ENCODE results near the gene SPTLC2.
"Not testable (repeated sequence)": the region's sequence is repeated elsewhere in the genome, so short reads cannot be mapped to it uniquely, and the experiment has no call there.

The SPTLC2 gene

DNA sequence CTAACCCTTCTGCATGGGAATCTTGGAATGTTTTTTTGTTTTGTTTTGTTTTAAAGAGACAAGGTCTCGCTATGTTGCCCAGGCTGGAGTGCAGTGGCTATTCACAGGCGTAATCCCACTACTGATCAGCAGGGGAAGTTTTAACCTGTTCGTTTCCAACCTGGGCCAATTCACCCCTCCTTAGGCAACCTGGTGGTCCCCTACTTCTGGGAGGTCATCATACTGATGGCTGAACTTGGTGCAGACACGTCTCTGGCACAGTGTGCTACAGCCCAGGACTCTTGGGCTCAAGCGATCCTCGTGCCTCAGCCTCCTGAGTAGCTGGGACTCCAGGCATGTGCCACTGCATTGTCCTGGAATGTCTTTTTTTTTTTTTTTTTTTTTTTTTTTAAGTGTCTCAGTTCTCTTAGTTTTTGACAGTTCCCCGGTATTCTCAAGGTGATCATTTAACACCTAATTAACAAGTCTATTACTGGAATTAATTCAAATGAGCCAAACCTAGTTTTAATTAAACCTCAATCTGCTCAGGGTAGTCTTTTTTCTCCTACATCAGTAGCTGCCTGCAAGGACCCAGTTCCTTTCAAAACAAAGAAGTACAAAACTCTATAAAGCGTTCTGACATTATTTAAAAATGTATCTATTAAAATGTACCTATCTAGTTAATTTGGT lies 68.8 kb downstream of the SPTLC2 start:
- DNase-seq, result no peak

DNA sequence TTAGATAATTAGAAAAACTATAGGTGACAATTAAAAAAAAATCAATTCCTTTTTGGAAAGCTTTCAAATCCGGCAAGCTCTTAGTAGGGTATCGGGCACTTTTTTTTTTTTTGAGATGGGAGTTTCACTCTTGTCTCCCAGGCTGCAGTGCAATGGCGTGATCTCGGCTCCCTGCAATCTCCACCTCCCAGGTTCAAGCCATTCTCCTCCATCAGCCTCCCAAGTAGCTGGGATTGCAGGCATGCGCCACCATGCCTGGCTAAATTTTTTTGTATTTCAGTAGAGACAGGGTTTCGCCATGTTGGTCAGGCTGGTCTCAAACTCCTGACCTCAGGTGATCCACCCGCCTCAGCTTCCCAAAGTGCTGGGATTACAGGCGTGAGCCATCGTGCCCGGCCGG lies 71.3 kb downstream of the SPTLC2 start:
- not testable (repeated sequence) for DNase-seq

DNA sequence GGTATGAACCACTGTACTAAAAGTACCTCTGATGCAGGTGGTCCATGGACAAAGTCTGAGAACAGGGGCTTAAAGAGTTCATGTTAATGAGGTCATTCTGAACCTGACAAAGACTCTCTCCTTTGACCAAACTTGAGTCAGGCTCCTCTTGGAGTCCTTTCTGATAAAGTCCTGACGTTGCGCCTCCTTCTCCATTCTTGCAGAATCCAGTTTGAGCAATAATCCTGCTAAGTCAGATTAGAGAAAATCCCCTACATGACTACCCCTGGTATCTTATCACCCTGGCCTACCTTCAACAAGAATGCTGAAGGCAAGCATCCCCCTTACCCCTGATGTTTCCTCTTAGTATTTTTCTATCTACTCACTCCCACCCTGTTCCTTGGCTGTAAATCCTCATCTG lies 71.9 kb downstream of the SPTLC2 start:
- DNase-seq, result no peak

DNA sequence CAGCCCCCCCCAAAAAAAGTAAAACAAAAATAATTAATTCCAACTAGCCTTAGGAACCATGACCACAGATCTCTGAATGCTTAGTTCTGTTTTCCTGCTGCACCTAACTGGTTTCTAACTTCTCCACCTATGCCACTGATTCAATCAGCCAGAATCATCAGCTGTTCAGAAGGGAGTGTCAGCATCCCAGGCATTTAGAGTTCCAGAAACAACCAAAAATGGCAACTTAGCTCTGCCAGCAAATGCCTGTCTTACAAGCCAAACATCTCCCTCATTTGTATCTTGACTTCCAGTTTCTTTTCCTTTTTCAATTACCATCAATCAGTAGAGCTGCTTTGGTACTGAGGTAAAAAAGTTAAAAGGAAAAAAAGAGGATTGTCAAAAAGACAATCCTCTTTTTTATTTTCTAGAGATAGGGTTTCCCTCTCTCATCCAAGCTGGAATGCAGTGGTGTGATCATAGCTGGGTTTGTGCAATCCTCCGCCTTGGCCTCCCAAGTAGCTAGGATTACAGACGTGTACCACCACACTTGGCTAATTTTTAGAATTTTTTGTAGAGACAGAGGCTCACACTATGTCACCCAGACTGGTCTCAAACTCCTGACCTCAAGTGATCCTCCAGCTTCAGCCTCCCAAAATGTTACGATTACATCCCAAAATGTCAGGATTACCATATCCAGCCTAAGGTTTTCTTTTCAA lies 72.7 kb downstream of the SPTLC2 start:
- peak; percentile 34 for DNase-seq

DNA sequence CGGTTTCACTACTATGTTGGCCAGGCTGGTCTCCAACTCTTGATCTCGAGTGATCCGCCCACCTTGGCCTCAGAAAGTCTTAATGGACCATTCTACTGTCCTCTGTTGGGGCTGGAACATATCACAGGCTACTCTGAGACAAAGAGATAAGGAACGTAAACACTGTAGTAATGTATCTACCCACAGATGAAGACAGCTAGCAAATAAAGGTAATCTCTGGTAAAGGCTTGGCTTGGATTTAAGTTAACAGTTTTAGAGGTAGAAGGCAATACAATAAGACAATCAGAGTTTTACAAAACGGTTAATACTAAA lies 73.2 kb downstream of the SPTLC2 start:
- DNase-seq, result no peak

DNA sequence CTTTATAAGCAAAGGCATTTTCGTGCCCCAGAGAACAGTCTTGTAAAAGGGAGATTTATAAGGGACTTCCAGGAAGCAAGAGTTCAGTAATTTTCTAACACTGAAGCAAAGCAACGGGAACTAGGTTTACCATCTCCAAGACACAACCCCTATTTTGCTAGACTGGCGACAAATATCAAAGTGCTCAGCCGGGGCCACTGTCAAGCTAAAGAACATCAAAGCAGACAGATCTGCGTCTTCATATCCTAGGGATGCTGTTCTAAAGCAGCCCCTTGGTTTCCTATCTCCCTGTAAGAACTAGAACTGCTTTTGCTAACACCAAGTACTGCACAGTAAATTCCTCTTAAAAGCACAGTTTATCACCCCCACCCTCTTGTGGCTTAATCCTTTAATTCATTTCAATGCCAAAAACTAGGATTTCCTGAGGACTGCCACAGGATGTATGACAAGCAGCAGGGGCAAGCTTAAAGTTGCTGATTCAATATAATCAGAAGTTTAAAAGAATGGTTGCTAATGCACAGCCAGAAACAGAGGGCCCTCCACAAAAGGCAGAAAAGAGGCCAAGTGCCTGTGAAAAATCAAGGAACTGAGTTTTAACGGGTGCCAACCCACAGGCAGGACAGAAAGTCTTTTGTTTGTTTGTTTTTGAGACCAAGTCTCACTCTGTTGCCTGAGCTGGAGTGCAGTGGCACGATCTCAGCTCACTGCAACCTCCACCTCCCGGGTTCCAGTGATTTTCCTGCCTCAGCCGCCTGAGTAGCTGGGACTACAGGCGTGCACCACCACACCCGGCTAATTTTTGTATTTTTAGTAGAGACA lies 73.8 kb downstream of the SPTLC2 start:
- peak; percentile 25 for DNase-seq

DNA sequence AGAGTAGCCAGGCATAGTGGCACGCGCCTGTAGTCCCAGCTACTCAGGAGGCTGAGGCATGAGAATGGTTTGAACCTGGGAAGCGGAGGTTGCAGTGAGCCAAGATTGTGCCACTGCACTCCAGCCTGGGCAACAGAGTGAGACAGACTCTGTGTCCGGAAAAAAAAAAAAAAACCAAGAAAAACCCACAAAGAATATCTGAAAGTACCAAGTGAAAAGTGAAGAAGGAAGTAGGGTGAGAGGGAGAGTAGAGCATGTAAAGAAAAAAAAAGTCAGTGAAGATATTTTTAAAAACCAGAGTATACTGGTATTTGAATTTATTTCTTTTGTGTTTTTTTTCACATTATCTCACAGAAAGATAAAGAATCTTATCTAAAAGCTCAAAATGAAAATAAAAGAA lies 74.5 kb downstream of the SPTLC2 start:
- no peak for DNase-seq

DNA sequence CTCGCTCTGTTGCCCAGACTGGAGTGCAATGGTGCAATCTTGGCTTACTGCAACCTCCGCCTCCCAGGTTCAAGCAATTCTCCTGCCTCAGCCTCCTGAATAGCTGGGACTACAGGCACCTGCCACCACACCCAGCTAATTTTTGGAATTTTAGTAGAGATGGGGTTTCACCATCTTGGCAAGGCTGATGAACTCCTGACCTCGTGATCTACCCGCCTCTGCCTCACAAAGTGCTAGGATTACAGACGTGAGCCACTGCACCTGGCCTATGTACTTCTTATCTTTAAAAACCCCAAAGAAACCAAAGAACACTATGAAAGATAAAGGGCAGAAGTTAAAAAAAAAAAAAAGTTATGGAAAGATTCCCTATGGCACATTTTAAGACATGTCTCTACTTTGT lies 79.5 kb downstream of the SPTLC2 start:
- DNase-seq, result not testable (repeated sequence)

DNA sequence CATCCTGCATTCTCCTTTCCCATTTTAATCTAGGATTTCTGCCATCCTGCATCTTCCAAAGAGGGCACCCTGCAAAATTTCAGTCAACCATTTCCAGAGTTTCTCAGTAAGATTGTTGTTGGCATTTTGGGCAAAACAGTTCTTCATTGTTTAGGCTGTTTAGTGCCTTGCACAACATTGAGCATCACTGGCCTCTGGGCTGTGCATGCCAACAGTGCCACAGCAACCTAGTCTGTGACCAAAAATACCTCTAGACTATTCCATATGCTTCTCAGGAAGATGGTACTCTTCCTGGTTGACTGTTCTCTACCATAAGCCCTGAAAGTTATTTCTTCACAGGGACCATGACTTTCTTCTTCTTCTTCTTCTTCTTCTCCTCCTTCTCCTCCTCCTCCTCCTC lies 85.4 kb downstream of the SPTLC2 start:
- DNase-seq, result no peak

DNA sequence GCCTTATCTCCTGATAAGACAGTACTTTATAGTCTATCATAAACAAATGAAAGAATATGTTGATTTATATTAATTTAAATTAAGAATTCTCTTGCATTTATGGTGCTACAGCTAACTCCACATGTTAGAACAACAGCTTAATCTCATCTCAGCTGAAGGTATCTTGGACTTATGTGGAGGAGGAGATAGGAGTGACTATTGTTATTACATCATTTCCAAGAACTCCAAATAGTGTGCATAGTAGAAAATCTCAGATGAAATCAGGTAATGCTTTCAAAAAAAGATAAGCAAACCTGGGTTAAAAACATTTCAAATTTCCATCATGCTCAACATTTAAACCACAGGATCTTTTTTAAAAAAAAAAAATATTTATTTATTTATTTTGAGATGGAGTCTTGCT lies 86.5 kb downstream of the SPTLC2 start:
- DNase-seq, result no peak

DNA sequence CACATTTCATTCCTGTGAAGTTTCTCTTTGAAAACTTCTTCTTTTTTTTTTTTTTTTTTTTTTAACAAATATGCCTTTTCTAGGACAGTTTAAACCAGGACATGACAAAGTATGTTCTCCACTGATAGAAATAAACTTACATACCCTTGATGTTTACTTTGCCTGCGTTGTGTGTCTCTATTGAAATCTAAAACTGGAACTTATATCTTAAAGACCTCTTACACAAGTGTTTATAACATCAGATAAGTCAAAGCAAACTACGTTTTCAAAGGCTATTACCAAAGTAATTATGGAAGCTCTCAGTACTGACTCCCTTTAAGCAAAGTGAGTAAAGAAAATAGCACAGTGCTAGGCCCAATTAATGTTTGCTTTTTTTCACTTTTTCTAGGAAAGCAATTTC lies 87.2 kb downstream of the SPTLC2 start:
- no peak for DNase-seq

DNA sequence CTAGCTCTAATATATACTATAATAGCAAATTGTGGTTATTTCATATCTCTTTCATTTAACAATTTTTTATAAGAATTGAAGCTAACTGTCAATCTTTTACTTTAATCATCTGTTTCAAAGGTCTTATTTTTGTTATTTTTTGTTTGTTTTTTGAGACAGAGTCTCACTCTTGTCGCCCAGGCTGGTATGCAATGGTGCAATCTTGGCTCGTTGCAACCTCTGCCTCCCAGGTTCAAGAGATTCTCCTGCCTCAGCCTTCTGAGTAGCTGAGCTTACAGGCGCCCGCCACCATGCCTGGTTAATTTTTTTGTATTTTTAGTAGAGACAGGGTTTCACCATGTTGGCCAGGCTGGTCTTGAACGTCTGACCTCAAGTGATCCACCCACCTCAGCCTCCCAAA lies 87.7 kb downstream of the SPTLC2 start:
- not testable (repeated sequence) for DNase-seq

DNA sequence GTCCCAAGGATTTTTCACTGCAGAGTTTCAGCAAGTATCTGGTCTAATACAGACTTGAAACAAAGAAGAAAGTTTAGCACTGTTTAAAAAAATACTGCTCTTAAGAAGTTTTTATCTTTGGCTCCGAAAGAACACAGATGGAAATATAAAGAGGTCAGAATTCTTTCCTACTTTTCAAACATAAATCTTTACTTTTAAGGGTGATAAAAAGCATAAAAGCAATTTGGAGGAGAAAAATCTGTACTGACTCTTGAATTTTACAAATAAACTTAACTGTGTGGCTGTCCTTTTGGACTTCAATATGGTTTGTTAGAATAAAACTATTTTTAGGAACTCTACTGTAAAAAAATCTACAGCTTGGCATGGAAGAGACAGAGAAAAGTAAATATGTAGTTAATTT lies 90.2 kb downstream of the SPTLC2 start:
- no peak for DNase-seq

DNA sequence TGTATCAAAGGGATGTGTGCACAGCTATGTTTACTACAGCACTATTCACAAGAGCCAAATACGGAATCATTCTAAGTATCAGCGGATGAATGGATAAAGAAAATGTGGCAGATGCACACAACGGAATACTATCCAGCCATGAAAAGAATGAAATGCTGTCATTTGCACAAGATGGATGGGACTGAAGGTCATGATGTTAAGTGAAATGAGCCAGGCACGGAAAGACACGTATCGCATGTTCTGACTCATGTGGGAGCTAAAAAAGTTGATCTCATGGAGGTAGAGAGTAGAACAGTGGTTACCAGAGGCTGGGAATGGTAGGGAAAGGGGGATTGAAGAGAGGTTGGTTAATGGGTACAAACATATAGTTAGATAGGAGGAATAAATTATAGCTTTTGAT lies 91.9 kb downstream of the SPTLC2 start:
- no peak for DNase-seq

DNA sequence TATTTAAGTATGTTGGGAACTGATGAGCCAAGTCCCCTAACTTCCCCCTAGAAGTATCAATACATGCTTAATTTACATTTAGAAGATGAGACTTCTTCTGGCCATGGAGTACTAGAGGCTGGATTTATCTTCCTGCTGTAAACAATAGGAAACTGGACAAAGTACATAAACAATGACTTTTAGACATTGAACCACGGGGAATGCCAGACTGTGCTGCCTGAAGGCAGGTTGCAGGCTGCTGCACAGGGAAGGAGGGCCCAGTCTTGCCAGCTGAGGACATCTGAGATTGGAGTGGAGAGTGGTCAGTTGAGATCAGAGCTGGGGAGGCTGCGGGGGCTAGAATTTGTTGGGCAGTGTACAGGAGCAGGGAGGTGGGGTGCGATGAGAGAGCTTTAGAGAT lies 93.3 kb downstream of the SPTLC2 start:
- DNase-seq, result no peak

DNA sequence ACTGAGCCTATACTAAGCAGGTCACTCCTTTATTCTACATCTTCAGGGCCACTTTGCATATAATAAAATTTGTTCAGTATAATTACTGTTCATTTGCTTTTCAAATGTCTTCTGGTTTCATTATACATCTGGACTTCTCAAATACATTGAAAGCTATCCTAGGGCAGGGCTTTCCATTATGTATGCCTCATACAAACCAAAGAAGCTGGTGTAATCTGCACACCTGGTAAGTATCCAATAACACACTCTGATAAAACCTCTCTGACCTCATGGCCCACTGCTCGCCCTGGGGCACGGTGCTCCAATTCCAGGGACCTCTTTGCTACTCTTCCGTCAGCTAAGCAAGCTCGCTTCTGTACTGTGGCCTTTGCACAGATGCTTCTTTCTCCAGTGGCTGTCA lies 95.9 kb downstream of the SPTLC2 start:
- no peak for DNase-seq

DNA sequence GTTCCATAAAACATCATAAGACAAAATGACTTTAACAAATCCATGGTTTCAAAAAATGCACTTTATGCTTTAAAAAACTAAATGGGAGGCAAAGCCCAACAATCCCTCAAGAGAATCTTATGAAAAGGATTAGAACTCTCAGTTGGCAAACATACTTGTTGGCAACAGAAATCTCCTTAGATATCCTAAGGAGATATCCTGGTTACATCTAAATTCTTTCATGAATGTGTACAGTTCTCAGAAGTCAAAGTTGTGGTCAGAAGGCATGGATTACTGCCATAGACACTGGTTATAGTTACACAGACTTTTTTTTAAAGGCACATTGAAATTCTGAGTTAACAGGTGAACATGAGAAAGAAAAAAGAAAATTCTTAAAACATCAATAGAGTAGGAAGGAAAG lies 100.3 kb downstream of the SPTLC2 start:
- no peak for DNase-seq

DNA sequence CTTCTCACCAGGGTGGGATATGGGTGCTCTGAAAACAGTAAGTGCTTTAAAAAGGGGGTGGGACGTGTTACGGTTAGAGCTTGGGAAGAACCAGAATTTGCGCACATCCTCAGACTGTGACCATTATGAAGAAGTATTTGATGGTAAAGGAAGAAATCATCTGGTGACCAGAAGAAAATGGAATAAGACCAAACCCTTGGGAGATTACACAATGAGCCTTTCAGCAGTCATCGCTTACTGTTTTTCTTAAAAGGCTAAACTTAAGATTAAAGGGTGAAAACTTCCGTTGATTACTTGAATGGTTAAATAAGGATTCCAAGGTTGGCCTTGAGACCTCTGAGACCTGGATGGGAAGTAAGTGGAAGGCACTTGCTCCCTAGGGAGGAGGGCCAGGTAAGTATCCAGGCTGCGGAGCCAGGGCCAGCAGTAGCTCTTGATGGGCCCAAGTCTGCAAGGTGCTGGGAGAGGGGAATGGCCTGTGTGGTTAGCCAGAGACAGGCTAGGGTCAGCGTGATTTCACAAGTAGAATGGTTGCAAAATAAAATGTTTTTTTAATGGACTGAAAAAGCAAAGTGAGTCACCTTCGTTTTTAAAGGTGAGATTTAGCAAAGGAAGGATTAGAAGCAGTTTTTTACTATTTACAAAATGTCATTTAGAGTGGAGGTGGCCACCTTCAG lies 104.8 kb downstream of the SPTLC2 start:
- DNase-seq, result no peak

DNA sequence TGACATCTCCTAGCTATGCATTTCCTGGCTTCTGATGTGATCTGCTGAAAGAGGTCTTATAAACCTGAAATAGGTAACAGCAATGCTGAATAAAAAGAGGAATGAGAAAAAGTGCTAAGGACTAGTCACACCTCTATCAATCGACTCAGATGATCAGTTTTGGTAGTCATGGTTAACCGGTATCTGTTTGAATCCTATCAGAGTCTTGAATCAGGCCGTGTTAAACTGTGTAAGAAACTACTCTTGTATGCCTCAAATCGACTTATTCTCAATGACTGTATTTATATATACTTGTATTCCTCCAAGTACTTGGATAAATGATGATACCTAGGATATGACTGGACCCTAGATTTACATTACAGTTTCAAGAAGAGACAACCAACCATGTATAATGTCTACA lies 107.1 kb downstream of the SPTLC2 start:
- DNase-seq, result no peak

DNA sequence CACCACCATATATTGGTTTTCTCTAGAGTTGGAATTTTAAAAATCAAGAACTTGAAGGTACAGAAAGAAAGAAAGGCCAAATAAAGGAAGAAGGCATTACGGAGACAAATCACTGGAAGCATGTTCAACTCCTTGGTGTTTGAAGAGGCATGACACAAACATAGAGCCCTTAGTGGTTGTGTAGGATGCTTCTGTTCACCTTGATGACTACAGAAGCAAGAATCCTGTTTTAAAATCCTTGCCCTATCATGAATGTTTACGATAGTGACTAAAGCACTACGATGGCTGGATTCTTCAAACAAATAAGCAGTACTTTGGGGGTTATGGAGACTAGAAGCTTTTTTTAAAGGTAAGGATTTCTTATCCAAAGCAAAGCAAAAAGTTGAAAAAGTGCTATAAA lies 107.6 kb downstream of the SPTLC2 start:
- no peak for DNase-seq

DNA sequence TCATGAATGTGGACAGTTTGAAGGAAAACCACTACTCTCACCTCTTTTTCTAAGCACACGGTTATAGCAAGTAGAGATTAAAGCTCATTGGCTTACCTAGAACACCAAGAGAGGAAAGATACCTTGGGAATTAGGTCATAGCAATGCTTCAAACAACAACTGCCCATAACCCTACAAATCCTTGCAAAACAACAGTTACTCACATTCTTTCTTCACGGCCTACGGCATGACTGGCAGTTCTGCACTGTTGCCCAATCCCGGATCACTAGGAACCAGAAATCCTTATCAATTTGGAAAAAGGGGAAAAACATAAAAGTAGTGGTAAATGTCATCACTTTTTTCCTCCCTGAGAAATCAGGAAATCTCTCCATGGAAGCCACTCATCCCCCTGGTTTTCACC lies 108.2 kb downstream of the SPTLC2 start:
- no peak for DNase-seq

DNA sequence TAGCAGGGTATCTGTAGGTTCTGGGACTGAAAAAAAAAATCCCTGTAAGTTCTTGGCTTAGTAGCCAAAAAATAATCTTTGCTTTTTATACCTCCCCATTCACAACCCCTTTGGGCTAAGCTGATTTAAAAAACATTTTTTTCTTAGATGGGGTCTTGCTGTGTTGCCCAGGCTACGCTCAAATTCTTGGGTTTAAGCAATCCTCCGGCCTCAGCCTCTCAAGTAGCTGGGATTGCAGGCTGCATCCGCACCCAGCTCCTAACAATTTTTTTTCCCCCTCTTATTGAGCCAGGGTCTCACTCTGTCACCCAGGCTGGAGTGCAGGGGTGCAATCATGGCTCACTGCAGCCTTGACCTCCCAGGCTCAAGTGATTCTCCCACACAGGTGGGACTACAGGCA lies 108.7 kb downstream of the SPTLC2 start:
- no peak for DNase-seq

DNA sequence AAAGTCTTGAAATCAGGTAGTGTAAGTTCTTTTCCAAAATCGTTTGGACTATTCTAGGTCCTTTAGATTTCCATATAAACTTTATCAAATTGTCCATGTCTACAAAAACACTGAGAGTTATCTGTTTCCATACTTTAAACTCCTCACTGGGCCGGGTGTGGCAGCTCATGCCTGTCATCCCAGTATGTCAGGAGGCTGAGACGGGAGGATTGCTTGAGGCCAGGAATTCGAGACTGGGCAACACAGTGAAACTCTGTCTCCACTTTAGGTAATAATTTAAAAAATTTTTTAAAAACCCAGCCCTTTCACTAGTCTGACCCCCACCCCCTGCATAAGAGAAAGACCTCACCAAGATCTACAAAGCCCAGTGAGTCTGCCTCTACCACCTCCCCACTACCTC lies 111.4 kb downstream of the SPTLC2 start:
- DNase-seq, result no peak
